ENCODE results near the gene PLA2G7.
"Not testable (repeated sequence)": the region's sequence is repeated elsewhere in the genome, so short reads cannot be mapped to it uniquely, and the experiment has no call there.

Gene PLA2G7

GRCh38 chr6:46734867-46735719, at the start of gene PLA2G7:
PLA2G7 (minus strand) TSS chr6:46735375; CDS start chr6:46722891, 12,484 bp downstream.
- Histone ChIP-seq H3K36me3 (no peaks in the 10 kb centered on the region), H4K20me1 (no peaks in the 10 kb centered on the region), H3K27me3 (no peaks in the 10 kb centered on the region), H3K9me3 (replicated peaks in 1 of 11) (peaks cover 8 to 16% (median 14%) of the 10 kb centered on the region in 11 experiments; a peak in 20 of 22 replicates), H3K4me2 (no peak within 1 kb of the TSS), H3K9ac (no peak within 1 kb of the TSS), H3K27ac (no peak within 1 kb of the TSS), H3K4me1 (peaks cover 0 to 35% (median 0%) of the 10 kb centered on the region in 10 experiments; a peak in 4 of 20 replicates), H3K4me3 (no peak within 1 kb of the TSS)
- no peak for TF ChIP-seq Cebpa-rat (IDR thresholded peaks at IDR 0.05)

GRCh38 chr6:46784535-46784934, 49.4 kb upstream of the PLA2G7 start:
- Histone ChIP-seq H3K36me3 (no peaks in the 10 kb centered on the region), H3K27ac (no peak overlapping the region; a peak in 2 of 22 replicates), H4K20me1 (no peaks in the 10 kb centered on the region), H3K4me2 (peak overlapping the region in 2 of 11 experiments; percentile 41 to 42; a peak in 3 of 22 replicates), H3K9me3 (replicated peaks in 1 of 11) (no peaks in the 10 kb centered on the region), H3K4me1 (peaks cover 0 to 41% (median 0%) of the 10 kb centered on the region in 10 experiments; a peak in 4 of 20 replicates), H3K27me3 (no peaks in the 10 kb centered on the region), H3K9ac (no peak overlapping the region), H3K4me3 (no peak overlapping the region)
- TF ChIP-seq Cebpa-rat (IDR thresholded peaks at IDR 0.05), result no peak

DNA sequence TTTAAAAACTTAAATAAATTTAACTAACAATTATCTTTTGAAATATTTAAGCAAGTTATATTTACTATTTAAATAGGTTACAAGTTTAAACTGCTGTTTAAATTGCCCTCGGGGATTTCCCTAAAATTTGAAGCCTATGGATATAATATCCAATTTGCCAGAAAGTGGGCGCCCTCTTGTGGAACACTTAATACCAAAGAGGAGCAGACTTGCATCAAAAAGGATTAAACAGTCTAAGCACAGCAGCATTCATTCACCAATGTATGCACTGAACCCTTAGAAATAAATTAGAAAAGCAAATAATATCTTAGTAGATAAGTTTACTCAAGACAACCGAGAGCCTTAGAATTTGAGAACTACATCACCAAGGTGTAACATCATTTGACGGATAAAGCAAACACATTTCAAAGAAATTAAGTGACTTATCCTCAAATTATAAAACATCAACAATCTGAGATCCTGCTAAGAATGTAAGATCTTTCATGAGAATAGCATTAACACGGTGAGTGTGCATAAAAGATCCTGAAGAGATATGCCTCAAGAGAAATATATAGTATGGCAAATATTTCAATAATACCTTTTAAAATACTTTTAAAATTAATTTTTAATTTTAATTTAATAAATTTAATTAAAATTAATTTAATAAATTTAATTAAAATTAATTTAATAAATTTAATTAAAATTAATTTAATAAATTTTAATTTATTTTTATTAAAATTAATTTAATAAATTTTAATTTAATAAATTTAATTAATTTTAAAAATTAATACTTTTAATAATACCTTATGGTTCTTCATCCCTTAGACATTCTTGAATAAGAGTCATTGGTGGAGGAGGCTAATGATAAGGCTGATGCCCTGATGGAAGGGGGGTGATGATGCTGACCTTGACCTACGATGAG, 46.6 kb upstream of the PLA2G7 start:
- no peaks in the 10 kb centered on the region for H4K20me1 ChIP-seq
- no peak overlapping the region for H3K27ac ChIP-seq
- no peak for TF ChIP-seq Cebpa-rat (IDR thresholded peaks at IDR 0.05)
- H3K27me3 ChIP-seq, result no peaks in the 10 kb centered on the region
- H3K9ac ChIP-seq, result no peak overlapping the region
- no peaks in the 10 kb centered on the region for H3K9me3 ChIP-seq (replicated peaks in 1 of 11)
- H3K4me2 ChIP-seq, result no peak overlapping the region; a peak in 1 of 22 replicates
- H3K36me3 ChIP-seq, result no peaks in the 10 kb centered on the region
- no peak overlapping the region for H3K4me3 ChIP-seq
- peaks cover 0 to 47% (median 0%) of the 10 kb centered on the region in 10 experiments; a peak in 4 of 20 replicates for H3K4me1 ChIP-seq

DNA sequence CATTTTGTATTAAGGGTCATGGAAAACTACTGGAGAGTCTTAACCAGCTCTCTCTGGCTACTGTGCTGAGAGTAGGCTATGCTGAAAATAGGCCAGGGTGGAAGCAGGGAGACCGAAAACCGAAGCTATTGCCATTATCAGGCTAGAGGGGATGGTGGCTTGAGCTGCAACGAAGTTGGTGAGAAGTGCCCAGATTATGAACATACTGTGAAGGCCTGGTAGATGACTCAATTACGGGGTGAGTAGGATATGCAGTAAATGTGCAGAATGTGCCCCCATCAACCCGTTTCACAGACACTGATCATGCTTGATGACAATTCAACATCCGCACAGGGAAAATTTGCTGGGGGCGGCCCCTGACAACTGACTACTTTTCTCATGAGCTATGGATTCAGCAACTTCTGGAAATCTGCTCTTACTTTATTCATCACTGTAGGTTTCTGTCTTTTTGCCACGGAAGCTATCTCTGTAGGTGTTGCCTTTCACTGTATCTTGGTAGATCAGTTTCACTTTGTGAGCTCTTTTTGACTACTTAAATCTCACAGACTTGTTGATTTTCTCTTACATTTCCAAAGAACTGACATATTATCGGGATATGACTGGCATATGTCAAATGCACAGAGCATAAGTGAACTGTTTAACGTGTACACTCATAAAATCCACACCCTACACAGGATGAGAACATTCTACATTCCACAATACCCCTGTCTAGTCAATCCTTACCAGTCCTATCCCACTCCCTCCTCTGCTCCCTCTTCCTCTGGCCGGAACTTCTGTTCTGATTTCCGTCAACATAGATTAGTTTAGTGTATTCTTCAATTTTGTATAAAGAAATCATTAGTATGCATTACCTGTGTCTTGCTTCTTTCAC, 42.5 kb upstream of the PLA2G7 start:
- no peak overlapping the region for H3K4me3 ChIP-seq
- H3K36me3 ChIP-seq, result no peaks in the 10 kb centered on the region
- no peaks in the 10 kb centered on the region for H3K27me3 ChIP-seq
- no peak overlapping the region for H3K9ac ChIP-seq
- H4K20me1 ChIP-seq, result no peaks in the 10 kb centered on the region
- no peak for TF ChIP-seq Cebpa-rat (IDR thresholded peaks at IDR 0.05)
- H3K4me1 ChIP-seq, result peaks cover 0 to 63% (median 6%) of the 10 kb centered on the region in 10 experiments; a peak in 10 of 20 replicates
- no peak overlapping the region for H3K27ac ChIP-seq
- H3K9me3 ChIP-seq (replicated peaks in 1 of 11), result peaks cover 0 to 4% (median 0%) of the 10 kb centered on the region in 11 experiments; a peak in 2 of 22 replicates
- no peak overlapping the region for H3K4me2 ChIP-seq

DNA sequence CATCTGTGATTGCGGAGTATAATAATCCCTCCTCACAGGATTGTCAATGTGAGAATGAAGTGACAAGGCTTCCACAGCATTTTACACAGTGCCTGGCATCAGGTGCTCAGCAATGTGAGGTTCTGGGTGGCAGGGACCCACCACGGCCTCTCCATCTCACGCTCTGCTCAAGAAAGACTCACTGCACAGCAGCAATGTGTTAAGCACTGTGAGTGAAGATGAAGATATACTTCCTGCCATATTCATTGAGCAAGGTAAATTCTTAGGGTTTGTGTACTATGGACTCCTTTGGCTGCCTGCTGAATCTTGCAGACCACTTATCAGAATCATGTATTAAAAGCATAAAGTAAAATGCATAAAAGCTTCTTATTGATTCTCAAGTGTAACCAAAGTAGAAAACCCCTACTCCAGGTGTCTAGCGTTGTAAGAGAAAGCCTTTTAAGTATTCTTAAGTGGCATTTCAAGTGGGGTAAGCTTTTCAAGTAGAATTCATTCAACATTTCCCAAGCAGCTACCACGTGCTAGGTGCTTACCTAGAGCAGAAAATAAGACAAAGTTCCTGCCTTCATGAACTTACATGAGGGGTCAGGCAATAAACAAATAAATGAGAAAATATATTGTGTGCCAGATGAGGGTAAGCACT, 41.0 kb upstream of the PLA2G7 start:
- Histone ChIP-seq H3K36me3 (no peaks in the 10 kb centered on the region), H3K4me2 (peak overlapping the region in 2 of 11 experiments; percentile 36 to 47; a peak in 3 of 22 replicates), H3K27ac (peak overlapping the region in 2 of 11 experiments; percentile 2 to 39; a peak in 2 of 22 replicates), H3K9ac (no peak overlapping the region), H3K4me1 (peaks cover 0 to 71% (median 8%) of the 10 kb centered on the region in 10 experiments; a peak in 10 of 20 replicates), H3K27me3 (no peaks in the 10 kb centered on the region), H4K20me1 (no peaks in the 10 kb centered on the region), H3K4me3 (no peak overlapping the region), H3K9me3 (replicated peaks in 1 of 11) (peaks cover 0 to 4% (median 0%) of the 10 kb centered on the region in 11 experiments; a peak in 2 of 22 replicates)
- no peak for TF ChIP-seq Cebpa-rat (IDR thresholded peaks at IDR 0.05)

- H3K9ac ChIP-seq; H3K27me3 ChIP-seq; H3K9me3 ChIP-seq (replicated peaks in 1 of 11); H4K20me1 ChIP-seq; H3K36me3 ChIP-seq; H3K4me3 ChIP-seq: not testable (repeated sequence)
- Histone ChIP-seq H3K27ac (peak overlapping the region in 2 of 11 experiments; percentile 92 to 96; a peak in 3 of 22 replicates), H3K4me2 (peak overlapping the region in 2 of 11 experiments; percentile 55 to 83; a peak in 3 of 22 replicates), H3K4me1 (peaks cover 0 to 70% (median 8%) of the 10 kb centered on the region in 10 experiments; a peak in 10 of 20 replicates)
Observed at GRCh38 chr6:46774736-46775135, 39.6 kb upstream of the PLA2G7 start.

GRCh38 chr6:46773201-46773855, 38.2 kb upstream of the PLA2G7 start:
- Histone ChIP-seq H3K4me2 (peak overlapping the region in 6 of 11 experiments; percentile 6 to 83 (median 50); a peak in 10 of 22 replicates), H3K9me3 (replicated peaks in 1 of 11) (peaks cover 0 to 4% (median 0%) of the 10 kb centered on the region in 11 experiments; a peak in 2 of 22 replicates), H3K27me3 (no peaks in the 10 kb centered on the region), H4K20me1 (no peaks in the 10 kb centered on the region), H3K4me1 (peaks cover 0 to 70% (median 8%) of the 10 kb centered on the region in 10 experiments; a peak in 10 of 20 replicates), H3K4me3 (no peak overlapping the region), H3K36me3 (no peaks in the 10 kb centered on the region), H3K27ac (peak overlapping the region in 6 of 11 experiments; percentile 43 to 96 (median 78); a peak in 13 of 22 replicates), H3K9ac (peak overlapping the region in 4 of 11 experiments; percentile 16 to 84 (median 66); a peak in 7 of 22 replicates)
- TF ChIP-seq Cebpa-rat (IDR thresholded peaks at IDR 0.05), result no peak; a peak in 1 of 22 replicates

Data from BLaER1 treated with 17β-estradiol and CSF1 and Interleukin-3, amounts not matched to agents 10 nM and 100 nM (cell line).